Activated CD4-positive, alpha-beta memory T cell treated with anti-CD3 and anti-CD28 coated beads, Interleukin-2, amount 10 ng/mL, durations not matched to agents 7 days and 5 days (primary cell): Measurements from ENCODE around the gene C4orf17. TPM values are rescaled to one million over a fixed set of nuclear protein-coding genes. Genes with fewer than 3 reads are reported as not detected.
"Not testable (repeated sequence)": the region's sequence is repeated elsewhere in the genome, so short reads cannot be mapped to it uniquely, and the experiment has no call there.

Experiments
- CTCF ChIA-PET: fragments of 350-600 bp; sonication (Branson Sonifier 250); formaldehyde crosslinking; loops from one replicate; lab custom pipeline; 2021; ENCODE audit warnings: antibody characterized with exemption, inconsistent platforms; lab: Charles Lee
- POLR2A ChIA-PET: fragments of 350-600 bp; sonication (Branson Sonifier 250); formaldehyde crosslinking; loops from one replicate; lab custom pipeline; 2021; ENCODE audit warnings: antibody characterized with exemption; lab: Charles Lee
- DNase-seq: peaks from one replicate; pipeline ENCODE4 v3.0.0-alpha.2; 2020
- H3K27ac Mint-ChIP-seq: one replicate; pipeline ENCODE4 v1.8.0; 2021; ENCODE audit warnings: mild to moderate bottlenecking, mixed read lengths
- H3K27me3 Mint-ChIP-seq: one replicate; pipeline ENCODE4 v1.8.0; 2021; ENCODE audit warnings: mixed read lengths
- H3K36me3 Mint-ChIP-seq: one replicate; pipeline ENCODE4 v1.8.0; 2021; ENCODE audit warnings: low read depth, mixed read lengths
- H3K4me1 Mint-ChIP-seq: one replicate; pipeline ENCODE4 v1.8.0; 2021; ENCODE audit warnings: mixed read lengths
- H3K4me3 Mint-ChIP-seq: one replicate; pipeline ENCODE4 v1.8.0; 2021; ENCODE audit warnings: mild to moderate bottlenecking, mixed read lengths
- H3K9me3 Mint-ChIP-seq: one replicate; pipeline ENCODE4 v1.8.0; 2021; ENCODE audit warnings: mixed read lengths
- total RNA-seq, 2 experiments: library from RNA; stranded (reverse); gene quantifications; one replicate each; pipeline ENCODE4 v1.2.3, GENCODE V29; 2021

The C4orf17 gene
- total RNA-seq, result not detected

DNA sequence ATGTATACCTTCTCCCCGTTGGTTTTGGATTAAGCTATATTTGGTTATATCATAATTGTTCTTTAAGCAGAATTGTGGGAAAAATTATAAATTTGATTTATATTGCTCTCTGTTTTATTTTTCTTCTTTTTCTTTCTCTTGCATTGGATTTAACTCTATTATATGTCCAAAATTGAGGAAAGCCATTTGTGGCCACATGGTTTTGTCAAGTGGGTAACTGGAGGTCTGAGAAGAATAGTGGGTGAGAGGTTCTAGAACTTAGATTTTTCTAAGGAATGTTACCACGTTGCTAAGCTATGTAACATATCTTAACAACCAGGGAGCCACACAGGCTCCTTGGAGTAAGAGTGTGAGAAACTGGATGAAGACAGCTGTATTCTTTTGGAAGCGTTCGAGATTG, at the start of gene C4orf17:
Gene C4orf17 (plus strand): TSS at position 301 of the 400 bp plus-strand sequence. CDS start 2,061 bp downstream, outside the sequence.
- POLR2A ChIA-PET, result interaction anchor here (1.1 kb wide), 1 partner anchor 422 kb away, joined by 3 read pairs; the partner anchor contains the start of gene ADH5
- Mint-ChIP-seq H3K4me3 (no peak within 1 kb of the TSS), H3K4me1 (peaks cover 24% of the 10 kb centered on the region), H3K9me3 (no peaks in the 10 kb centered on the region), H3K27ac (no peak within 1 kb of the TSS), H3K27me3 (peaks cover 5% of the 10 kb centered on the region), H3K36me3 (no peaks in the 10 kb centered on the region)
- CTCF ChIA-PET, result no interaction called here
- no peak for DNase-seq

DNA sequence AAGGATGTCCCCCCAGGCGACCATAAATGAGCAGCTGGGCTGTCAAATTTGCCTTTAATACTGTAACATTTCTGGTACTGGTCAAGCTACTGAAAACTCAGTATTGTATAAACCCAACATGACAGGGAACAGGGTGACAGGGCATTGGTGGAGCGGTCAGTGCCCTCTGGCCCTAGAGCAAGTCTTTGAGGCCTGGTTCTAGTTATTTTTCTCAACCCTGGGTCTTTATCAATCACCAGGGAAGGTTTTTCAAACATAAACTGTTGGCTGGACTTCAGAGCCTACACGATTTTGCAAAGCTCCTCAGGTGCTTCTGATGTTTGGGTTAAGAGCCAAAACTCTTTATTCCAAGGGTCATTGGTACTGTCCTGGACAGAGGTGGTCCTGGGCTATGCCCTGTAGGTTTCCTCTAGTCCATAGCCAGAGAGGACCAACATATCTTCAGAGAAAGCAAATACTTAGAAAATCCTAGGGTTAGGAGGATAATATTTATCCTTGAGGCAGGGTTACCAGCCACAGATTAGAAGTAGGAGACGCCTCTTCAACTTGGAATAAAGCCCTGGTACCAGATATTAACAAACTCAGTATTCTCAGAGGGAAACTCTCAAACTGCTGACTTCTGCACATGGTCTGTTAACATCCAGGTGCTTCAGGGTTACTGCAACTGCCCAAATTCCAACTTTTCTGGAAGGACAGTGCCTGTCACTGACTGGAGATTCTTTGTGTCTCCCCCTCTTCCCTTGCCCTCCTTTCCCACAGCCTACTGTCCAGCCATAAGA, 49.0 kb upstream of the C4orf17 start:
- H3K9me3 Mint-ChIP-seq, result no peaks in the 10 kb centered on the region
- no peak overlapping the region for H3K4me3 Mint-ChIP-seq
- DNase-seq, result no peak
- H3K27ac Mint-ChIP-seq, result no peak overlapping the region
- ChIA-PET POLR2A (no interaction called here), CTCF (interaction anchor here (1.0 to 3.1 kb wide), 5 partner anchors 11 to 994 kb away, joined by 3 to 15 read pairs (median 10); partner anchors contain the start of gene METAP1)
- no peaks in the 10 kb centered on the region for H3K4me1 Mint-ChIP-seq
- no peaks in the 10 kb centered on the region for H3K36me3 Mint-ChIP-seq
- peaks cover 22% of the 10 kb centered on the region for H3K27me3 Mint-ChIP-seq

DNA sequence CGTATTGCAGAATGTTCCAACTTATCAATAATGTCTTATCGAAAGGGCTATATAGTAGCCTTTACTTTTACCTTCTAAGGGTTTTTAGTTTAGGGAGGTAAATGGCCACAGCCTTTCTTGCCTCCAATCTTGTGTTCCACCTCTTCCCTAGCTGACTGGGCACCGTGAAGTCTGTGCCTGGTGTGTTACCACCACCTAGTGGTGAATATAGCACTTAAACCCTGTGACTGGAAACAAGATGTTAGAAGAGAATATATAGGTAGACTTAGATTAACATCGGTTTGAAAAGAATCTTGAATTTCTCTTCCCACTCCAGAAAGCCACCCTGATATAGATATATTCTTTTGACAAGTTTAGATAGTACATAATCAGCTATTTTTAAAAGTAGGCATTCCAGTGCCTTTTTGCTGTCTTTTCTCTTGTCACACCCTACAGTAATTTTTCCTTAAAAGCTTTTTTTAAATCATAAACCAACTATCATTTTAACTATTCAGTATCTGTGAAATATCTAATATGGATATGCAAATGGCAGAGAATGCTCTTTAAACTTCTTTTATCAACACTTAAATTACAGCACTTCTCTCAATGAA, 47.9 kb upstream of the C4orf17 start:
- ChIA-PET CTCF (interaction anchor here (0.6 to 3.1 kb wide), 14 partner anchors 10 to 1313 kb away, joined by 3 to 15 read pairs (median 4); partner anchors contain the start of gene METAP1), POLR2A (no interaction called here)
- Mint-ChIP-seq H3K9me3 (no peaks in the 10 kb centered on the region), H3K4me1 (no peaks in the 10 kb centered on the region), H3K27me3 (peaks cover 26% of the 10 kb centered on the region), H3K36me3 (no peaks in the 10 kb centered on the region), H3K27ac (no peak overlapping the region), H3K4me3 (no peak overlapping the region)
- DNase-seq, result peak; percentile 49

DNA sequence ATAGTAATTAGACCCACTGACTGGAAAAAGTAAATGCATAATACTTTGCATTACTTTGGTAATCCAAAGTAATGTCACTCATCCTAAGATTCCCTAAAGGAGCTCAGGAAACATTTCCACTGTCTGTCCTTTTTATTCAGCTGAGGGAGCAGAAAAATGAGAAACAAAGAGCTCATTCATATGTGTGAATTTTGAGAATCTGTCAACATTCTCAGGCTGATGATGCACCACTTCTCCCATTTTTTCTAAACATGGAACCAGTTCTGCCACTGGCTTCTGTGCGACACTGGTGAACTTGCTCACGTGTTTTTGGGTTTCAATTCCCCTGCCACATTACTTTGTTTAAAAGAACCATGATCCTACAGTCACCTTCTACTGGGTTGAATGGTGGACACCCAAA, 47.3 kb upstream of the C4orf17 start:
- Mint-ChIP-seq H3K4me3 (no peak overlapping the region), H3K27ac (no peak overlapping the region), H3K36me3 (no peaks in the 10 kb centered on the region), H3K9me3 (no peaks in the 10 kb centered on the region), H3K4me1 (no peaks in the 10 kb centered on the region), H3K27me3 (peaks cover 25% of the 10 kb centered on the region)
- no peak for DNase-seq
- CTCF ChIA-PET, result interaction anchor here (0.7 to 3.1 kb wide), 11 partner anchors 9 to 1087 kb away, joined by 3 to 15 read pairs (median 6); partner anchors contain the start of gene METAP1
- POLR2A ChIA-PET, result no interaction called here

DNA sequence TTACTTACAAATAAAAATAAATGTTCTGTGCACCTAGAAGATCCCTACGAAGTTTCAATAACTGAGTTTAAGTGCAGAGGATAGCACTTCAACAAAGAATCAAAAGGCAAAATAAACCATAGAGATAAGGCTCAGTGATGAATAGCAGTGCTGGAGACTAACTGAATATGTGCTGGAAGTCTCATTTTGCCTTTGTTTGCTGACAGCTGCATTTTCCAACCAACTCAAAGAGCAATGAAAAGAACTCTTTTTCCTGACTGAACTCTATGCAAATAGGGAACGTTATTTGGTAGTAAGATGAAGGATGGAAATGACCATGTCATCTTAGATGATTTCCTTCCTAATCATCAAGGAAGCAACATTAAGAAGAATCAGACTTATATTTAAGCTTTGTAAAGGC, 42.9 kb upstream of the C4orf17 start:
- Mint-ChIP-seq H3K4me3 (no peak overlapping the region), H3K27ac (no peak overlapping the region), H3K9me3 (no peaks in the 10 kb centered on the region), H3K27me3 (peaks cover 20% of the 10 kb centered on the region), H3K36me3 (no peaks in the 10 kb centered on the region), H3K4me1 (no peaks in the 10 kb centered on the region)
- ChIA-PET POLR2A (no interaction called here), CTCF (no interaction called here)
- no peak for DNase-seq

DNA sequence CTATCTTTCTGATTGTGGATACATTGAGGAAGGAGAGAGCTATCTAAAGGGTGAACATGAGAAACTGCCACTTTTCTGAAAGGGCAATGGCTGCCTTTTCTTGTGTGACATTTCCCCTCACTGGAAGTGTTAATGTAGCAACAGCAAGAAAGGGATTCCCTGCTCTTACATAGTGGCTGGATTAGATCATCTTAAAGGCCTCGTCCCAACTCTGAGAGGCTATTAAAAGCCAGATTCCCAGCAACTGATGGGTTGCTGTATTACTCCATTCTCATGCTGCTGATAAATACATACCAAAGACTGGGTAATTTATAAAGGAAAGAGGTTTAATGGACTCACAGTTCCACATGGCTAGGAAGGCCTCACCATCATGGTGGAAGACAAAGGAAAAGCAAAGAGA, 41.9 kb upstream of the C4orf17 start:
- no peak for DNase-seq
- Mint-ChIP-seq H3K27ac (no peak overlapping the region), H3K4me3 (no peak overlapping the region), H3K4me1 (no peaks in the 10 kb centered on the region), H3K9me3 (no peaks in the 10 kb centered on the region), H3K27me3 (peaks cover 17% of the 10 kb centered on the region), H3K36me3 (no peaks in the 10 kb centered on the region)
- CTCF ChIA-PET, result no interaction called here
- POLR2A ChIA-PET, result no interaction called here

DNA sequence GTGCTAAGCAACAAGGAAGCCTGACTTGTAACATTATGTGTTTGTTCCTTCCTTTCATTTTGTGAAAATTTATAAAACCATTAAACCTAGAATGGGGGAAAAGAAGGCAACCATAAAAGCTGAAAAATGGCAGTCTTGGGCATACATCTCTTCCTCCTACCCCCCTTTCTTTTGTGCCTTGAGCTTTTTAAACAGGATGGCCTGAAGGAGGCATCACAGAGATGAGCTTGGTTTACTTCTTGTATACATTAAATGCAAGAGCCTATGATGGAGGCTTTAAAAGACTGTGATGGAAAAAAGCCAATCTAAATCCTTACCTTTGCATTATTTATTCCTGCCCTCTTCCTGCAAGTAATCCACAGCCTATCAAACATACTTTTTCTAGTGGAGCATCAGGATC, 39.5 kb upstream of the C4orf17 start:
- no peak for DNase-seq
- Mint-ChIP-seq H3K4me1 (no peaks in the 10 kb centered on the region), H3K27me3 (peaks cover 14% of the 10 kb centered on the region), H3K4me3 (no peak overlapping the region), H3K27ac (no peak overlapping the region), H3K36me3 (no peaks in the 10 kb centered on the region), H3K9me3 (no peaks in the 10 kb centered on the region)
- ChIA-PET POLR2A (no interaction called here), CTCF (interaction anchor here (3.7 kb wide), 1 partner anchor 8 kb away, joined by 14 read pairs; no protein-coding TSS in a partner anchor)

DNA sequence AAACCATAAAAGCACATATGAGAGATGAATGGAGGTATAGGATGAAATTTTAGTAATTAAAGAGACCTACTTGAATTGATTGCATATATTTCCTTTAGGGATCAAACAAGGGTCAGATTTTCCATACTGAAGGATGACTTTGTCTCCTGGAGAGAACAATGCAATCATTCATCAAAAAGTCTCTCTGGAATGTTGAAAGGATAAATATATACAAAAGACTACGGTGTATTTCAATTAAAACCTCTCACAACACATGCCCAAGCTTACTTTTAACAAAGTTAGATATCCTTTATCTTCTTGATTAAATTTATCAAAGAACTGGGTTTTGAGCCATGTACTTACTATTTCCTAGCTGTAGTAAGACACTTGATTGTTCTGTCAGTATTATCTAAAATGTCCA, 38.9 kb upstream of the C4orf17 start:
- no peak for DNase-seq
- Mint-ChIP-seq H3K27ac (no peak overlapping the region), H3K4me3 (no peak overlapping the region), H3K27me3 (peaks cover 13% of the 10 kb centered on the region), H3K4me1 (no peaks in the 10 kb centered on the region), H3K36me3 (no peaks in the 10 kb centered on the region), H3K9me3 (no peaks in the 10 kb centered on the region)
- POLR2A ChIA-PET, result no interaction called here
- CTCF ChIA-PET, result interaction anchor here (3.7 kb wide), 1 partner anchor 9 kb away, joined by 14 read pairs; no protein-coding TSS in a partner anchor

DNA sequence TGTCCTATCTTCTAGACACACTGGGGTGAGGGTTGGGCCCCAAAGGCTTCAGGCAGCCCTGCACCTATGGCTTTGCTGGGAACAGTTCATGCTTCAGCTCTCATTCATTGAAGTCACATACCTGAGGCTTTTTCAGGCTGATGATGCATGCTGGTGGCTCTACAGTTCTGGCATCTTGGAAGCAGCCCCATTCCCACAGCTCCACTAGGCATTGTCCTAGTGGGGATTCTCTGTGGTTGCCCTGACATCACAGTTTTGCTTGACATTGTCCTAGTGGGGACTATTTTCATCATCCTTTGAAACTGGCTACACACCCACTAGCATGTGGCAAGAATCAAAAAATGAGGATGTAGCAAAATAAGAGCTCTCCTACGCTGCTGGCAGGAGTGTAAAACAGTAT, 37.7 kb upstream of the C4orf17 start:
- H3K9me3 Mint-ChIP-seq, result no peaks in the 10 kb centered on the region
- H3K36me3 Mint-ChIP-seq, result no peaks in the 10 kb centered on the region
- DNase-seq, result no peak
- H3K4me1 Mint-ChIP-seq, result no peaks in the 10 kb centered on the region
- peaks cover 7% of the 10 kb centered on the region for H3K27me3 Mint-ChIP-seq
- ChIA-PET CTCF (interaction anchor here (3.7 kb wide), 1 partner anchor 10 kb away, joined by 14 read pairs; no protein-coding TSS in a partner anchor), POLR2A (no interaction called here)
- H3K4me3 Mint-ChIP-seq, result no peak overlapping the region
- H3K27ac Mint-ChIP-seq, result no peak overlapping the region

DNA sequence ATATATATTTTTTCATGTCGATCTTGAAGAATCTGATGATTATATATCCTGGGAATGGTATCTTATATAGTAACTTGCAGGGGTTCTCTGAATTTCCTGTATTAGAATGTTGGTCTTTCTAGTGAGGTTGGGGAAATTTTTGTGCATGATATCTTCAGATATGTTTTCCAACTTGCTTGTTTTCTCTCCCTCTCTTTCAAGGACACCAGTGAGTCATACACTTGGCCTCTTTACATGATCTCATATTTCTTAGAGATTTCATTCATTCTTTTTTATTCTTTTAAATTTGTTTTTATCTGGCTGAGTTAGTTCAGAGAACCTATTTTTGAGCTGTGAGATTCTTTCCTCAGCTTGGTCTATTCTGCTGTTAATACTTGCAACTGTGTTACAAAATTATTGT, 27.2 kb upstream of the C4orf17 start:
- Mint-ChIP-seq H3K36me3 (peaks cover 11% of the 10 kb centered on the region), H3K27me3 (peaks cover 1% of the 10 kb centered on the region), H3K4me1 (no peaks in the 10 kb centered on the region), H3K4me3 (no peak overlapping the region), H3K27ac (no peak overlapping the region), H3K9me3 (peaks cover 27% of the 10 kb centered on the region)
- CTCF ChIA-PET, result no interaction called here
- POLR2A ChIA-PET, result no interaction called here
- DNase-seq, result no peak

DNA sequence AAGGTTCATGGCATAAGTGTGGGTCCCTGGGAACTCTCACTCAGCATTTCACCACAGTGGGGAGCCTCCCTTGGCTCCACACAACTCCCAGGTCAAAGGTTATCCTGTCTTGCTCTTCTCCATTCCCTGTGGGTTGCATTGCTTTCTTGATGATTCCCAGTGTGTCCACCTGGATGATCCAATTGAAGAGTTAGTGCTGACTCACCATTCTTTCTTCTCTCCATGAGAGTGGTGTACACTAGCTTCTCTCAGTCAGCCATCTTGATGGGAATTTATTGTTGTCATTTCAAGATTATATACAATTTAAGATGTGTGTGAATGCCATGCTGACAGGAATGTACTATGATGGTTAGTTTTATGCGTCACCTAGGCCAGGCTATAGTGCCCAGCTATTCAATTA, 25.6 kb upstream of the C4orf17 start:
- Mint-ChIP-seq H3K4me1 (no peaks in the 10 kb centered on the region), H3K36me3 (peaks cover 11% of the 10 kb centered on the region), H3K4me3 (no peak overlapping the region), H3K9me3 (peaks cover 27% of the 10 kb centered on the region), H3K27me3 (peaks cover 2% of the 10 kb centered on the region), H3K27ac (no peak overlapping the region)
- POLR2A ChIA-PET, result no interaction called here
- CTCF ChIA-PET, result no interaction called here
- no peak for DNase-seq

DNA sequence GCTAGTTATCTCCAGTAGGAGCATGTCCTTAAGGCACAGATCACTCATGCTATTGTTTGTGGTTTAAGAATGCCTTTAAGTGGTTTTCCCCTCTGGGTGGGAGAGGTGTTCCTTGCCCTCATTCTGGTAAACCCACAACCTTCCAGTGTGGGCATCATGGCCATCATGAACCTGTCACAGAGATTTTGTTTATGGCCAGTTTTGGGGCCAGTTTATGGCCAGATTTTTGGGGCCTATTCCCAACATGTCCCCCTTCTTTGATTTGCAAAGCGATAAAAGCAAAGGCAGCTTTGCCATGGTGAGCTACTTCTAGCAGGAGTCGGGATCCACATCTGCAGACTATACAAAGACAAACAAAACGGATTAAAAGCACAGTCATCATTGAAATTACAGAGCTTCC, 24.2 kb upstream of the C4orf17 start:
- H3K9me3 Mint-ChIP-seq, result peaks cover 27% of the 10 kb centered on the region
- H3K27me3 Mint-ChIP-seq, DNase-seq, H3K27ac Mint-ChIP-seq, CTCF ChIA-PET, H3K4me1 Mint-ChIP-seq, POLR2A ChIA-PET, H3K4me3 Mint-ChIP-seq: not testable (repeated sequence)
- H3K36me3 Mint-ChIP-seq, result peaks cover 11% of the 10 kb centered on the region

DNA sequence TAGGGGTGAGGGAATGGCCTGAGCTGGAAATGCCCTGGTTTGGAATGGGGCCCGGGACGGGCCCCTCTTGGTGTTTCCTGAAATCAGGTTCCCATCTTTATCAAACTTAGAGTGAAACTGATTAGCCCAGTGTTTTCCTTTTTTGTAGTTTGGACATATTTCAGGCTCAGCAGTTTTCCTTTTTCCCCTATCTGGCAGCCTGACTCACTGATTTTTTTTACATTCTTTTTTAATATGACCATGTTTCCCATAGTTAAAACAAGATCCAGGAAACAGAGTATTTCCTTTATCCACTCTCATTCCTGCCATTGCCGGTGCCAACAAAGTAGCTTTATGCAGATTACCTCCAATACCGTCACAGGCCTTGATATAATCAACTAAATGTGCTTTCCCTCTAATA, 20.5 kb upstream of the C4orf17 start:
- CTCF ChIA-PET, result no interaction called here
- peaks cover 32% of the 10 kb centered on the region for H3K9me3 Mint-ChIP-seq
- H3K4me1 Mint-ChIP-seq, result no peaks in the 10 kb centered on the region
- no peak overlapping the region for H3K27ac Mint-ChIP-seq
- H3K36me3 Mint-ChIP-seq, result peaks cover 11% of the 10 kb centered on the region
- POLR2A ChIA-PET, result no interaction called here
- no peak overlapping the region for H3K4me3 Mint-ChIP-seq
- H3K27me3 Mint-ChIP-seq, result peaks cover 2% of the 10 kb centered on the region
- DNase-seq, result no peak
